GM19099 (cell line): Measurements from ENCODE around the gene STX16.

ENCODE experiments used
- POLR2A ChIP-seq: IDR thresholded peaks from 3 replicates; pipeline ENCODE4 v1.6.1; 2011; ENCODE audit warnings: low read depth; ENCODE audit not compliant: insufficient read length; ENCODE audit errors: extremely low read depth

Gene STX16

DNA sequence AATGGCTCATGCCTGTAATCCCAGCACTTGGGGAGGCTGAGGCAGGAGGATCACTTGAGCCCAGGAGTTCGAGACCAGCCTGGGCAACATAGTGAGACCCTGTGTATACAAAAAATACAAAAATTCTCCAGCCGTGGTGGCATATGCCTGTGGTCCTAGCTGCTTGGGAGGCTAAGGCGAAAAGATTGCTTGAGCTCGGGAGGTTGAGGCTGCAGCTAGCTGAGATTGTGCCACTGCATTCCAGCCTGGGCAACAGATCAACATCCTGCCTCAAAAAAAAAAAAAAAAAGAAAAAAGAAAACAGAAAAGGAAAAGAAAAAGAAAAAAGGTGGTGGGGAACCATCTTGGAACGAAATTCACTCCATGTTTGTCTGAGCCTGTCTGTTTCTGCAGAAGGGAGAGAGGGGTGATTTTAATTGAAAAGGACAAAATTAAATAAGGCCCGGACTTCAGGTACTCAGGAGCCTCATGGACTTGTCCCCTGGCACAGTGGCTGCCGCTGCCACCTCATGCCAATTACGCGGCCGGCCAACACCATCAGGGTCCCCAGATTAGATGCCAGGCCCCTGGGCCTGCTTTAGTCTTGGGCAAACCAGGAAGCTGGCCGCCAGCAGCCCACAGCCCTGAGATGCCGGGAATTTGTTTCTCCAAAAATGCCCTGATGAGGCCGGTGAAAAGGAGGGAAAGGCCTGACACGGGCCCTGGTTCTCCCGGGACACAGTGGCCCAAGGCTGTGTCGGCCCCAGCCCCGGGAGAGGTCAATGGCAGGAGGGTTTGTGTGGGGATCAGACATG is 37.8 kb upstream of the STX16 start:
- no peak for TF ChIP-seq POLR2A

DNA sequence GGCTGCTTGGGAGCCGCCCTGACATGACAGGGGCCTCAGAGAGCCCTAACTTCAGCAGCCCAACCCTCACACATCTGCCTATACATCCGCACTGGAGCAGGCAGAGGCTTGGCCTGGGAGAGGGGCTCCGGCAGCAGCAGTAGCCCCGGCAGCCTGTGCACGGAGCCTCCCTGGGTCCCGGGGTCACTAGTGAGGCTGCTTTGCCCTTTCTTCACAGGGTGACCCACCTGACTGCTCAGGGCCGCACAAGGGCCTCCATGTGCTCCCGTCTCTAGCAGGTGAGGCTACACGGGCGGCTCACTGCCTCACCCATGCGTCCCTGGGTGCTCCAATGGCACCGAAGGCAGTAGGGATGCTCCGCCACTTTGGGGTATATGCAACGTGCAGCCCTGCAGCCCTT is 36.7 kb upstream of the STX16 start:
- TF ChIP-seq POLR2A: no peak

DNA sequence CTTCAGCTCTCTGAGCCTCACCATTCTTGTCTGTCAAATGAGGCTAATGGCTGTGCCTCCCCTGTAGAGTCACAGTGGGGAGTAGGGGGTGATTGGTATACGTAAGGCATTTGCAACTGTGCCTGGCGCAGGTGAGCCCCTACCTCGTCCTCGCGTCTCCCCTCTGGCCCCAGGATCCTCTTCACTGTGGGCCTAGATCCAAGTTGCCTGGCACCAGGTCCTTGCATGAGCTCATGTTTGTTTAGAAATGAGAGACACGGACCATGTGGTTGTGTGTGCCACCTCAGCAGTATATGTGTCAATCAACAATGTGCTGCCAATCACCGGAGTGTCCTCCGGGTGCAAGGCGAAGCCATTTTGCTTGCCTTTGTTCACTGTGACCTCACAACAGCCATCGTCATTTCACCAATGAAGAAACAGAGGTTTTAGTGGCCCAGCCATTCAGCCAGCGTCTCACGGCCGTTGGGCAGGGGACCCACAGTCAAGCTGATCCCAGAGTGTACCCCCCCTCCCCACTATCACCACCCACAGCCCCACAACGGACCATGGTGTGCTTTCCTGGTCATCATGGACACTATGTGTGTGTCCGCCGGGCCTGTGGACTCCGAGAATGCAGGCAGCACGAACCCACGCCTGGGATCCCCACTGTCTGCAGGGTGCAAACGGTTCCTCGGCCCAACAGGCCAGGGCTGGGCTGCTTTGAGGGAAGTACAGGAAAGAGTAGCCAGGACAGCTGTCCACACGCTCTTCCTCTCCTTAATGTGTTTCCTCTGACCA is 35.9 kb upstream of the STX16 start:
- no peak for TF ChIP-seq POLR2A

DNA sequence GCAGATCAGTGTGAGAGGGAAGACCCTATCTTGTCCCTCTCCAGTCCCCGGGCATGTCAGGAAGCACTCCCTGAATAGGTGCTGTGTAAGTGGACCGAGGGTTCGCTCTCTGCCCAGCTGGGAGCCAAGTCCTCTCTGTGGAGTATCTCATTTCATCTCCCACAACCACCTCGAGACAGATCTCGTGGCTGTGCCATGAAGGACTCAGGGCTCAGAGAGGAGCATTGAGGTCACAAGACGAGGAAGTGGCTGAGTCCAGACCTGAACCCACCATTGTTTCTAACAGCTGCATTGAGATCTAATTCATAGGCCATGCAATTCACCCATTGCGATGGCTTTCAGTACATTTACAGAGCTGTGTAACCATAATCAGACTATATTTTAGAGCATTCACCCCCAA is 34.7 kb upstream of the STX16 start:
- no peak for TF ChIP-seq POLR2A

DNA sequence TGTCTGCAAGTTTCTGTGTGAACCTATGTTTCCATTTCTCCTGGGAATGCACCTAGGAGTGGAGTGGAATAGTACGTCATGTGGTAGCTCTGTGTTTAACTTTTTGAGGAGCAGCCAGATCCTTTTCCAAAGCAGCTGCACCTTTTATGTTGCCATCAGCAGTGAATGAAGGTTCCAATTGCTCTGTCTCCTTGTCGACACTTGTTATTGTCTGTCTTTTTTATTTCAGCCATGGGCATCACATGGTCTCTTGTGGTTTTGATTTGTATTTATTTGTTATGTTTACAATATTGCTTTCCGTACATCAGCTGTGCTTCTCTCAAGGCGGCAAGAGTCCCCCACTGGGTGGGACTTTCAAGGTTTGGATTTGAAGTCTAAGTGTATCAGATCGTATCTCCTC is 33.9 kb upstream of the STX16 start:
- no peak for TF ChIP-seq POLR2A

DNA sequence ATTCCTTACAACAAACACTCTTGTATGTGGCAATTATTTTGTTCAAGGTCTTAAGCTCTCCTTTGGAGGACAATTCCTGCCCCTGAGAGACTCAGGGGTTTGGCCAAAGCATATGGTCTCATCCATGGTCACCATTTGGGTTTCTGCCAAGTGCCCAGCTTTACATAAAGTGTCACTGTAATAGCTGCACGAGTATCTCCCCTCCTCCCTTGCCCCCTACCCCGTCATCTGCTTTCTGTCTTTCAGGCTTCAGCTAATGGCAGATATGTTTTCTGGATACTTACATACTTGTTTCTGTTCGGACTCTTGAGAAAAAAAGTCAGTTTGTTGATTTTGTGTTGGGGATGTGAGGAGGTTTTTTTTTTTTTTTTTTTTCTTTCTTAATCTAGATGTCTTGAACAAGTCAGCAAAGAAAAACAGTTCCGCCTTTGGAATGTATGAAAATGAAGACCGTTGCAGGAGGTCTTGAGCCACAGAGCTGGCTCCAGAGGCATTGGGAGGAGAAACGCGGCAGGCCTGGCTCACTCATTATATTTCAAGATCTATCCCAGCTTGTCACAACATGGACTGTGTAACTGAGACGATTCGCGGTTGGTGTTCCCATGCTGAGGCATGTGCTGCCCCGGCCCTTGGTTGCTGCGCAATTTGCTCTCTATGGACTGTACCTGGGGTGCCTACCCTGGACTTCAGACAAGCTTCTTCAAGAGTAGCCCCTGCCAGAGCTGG is 32.6 kb upstream of the STX16 start:
- TF ChIP-seq POLR2A: no peak

DNA sequence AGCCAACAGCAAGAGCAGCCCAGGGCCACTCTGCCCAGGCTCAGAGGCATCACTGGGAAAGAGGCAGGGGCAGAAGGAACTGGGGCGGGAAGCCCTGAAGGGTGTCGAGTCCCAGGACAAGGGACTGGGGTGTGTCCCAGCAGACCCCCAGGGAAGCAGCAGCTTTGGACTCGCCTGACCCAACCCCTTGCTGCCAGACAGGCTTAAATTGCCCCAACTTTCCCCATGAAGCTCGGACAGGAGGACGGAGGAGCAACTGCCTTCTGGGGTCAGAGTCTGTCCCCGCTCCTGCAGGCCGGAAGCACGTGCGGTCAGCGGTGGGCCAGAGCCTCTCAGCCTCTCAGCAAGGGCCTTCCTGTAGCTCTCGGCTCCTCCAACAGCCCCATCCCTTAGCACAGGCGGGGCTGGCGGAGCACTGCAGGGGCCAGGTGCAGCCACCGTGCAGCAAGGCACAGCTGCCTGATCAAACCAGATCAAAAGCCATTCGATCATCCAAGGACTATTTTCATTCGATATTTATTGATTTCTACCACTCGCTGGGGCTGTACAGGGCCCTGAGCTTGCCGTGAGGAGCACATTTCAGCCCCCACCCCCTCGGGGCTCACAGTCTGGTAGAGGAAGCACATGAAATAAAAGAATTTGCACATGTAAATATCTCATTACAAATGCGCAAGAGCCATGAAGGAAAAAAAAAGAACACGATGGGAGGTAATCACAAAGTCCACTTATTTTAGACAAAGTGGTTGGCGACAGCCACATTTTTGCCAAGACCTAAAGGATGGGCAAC is 31.8 kb upstream of the STX16 start:
- TF ChIP-seq POLR2A: no peak

DNA sequence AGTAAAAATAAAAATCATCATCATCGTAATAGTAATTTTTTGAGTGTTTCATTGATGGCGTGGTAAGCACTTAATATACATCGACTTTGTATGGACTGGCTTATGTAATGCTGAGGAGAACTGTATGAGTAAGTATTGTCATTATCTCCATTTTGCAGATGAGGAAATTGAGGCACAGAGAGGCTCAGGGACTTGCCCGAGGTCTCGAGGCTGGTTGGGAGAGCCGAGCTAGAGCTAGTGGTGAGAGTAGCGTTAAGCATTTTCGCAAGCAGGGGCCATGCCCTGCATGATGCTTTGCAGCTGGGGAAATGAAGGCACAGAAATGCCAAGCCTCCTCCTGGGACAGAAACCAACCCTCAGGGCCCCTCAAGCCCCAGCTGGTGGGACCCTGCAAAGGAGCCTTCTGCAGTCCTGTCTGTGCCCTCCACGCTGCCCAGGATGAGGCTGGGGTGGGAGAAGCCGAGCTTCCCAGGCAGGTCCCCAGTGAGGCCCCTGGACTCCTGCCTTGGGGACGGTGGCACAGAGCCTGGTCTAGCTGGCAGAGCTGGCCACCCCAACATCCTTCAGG is 31.1 kb upstream of the STX16 start:
- TF ChIP-seq POLR2A: no peak

DNA sequence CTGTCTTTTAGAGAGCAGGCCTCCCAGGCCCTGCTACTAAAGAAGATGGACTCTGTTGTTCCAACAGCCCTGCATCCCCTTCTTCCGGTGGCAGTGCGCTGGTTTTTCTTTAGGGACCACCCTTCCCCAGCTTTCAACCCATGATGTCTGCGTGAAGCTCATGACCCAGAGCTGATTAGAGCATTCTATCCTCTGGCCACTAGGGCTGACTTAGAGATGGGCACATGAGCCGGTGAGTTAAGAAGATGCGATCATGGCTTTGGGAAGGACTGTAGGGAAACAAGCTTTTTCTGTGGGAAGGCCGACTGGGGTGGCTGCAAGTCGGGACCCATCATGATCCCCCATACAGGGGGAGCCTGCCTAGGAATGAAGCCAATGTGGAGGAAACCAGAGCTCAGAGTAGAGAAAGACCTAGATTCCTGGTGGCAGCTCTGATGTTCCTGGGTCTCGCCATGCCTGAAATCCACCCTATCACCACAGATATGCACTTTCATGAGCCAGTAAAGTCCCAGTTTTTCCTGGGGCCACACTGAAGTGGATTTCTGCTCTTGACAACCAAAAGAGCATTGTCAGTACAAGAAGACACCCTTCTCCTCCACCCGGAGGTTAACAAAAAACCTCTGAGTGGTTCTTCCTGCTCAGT is 29.1 kb upstream of the STX16 start:
- TF ChIP-seq POLR2A: no peak

DNA sequence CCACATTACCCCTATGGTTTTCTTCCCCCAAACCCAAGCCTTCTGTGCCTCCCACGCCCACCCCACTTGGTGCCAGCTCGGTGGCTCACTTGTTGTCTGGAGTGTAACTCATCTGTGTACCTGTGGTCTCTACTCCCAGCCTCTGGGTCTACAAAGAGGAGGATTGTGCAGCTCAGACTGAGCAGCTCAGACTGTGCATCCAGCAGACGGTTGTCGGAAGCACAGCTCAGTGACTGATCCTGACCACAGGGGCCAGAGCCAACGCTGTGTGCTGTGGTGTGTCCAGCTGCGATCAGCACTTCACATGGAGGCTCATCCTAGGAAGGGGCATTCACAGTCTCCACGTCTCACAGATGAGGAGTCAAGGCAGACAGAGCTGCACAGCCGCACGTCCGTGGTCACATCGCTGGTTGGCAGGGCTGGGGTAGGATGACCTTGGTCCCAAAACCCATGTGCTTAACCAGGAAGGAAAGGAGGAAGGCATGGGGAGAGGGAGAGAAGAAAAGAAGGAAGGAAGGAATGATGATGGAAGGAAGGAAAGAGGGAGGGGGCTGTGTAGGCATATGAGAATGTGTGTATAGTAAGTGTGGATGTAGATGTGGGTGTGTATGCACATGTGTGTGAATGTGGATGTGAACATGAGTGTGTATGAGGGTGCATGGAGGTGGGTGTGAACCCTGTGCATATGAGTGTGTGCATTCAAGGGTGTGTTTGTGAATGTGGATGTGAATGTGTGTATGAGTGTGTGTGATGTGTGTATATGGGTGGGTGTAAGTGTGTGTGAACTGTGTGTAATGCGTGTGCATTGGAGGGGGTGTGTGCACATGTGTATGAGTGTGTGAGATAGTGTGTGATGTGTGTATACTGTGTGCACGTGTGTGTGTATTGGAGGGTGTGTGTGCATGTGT is 28.2 kb upstream of the STX16 start:
- no peak for TF ChIP-seq POLR2A

DNA sequence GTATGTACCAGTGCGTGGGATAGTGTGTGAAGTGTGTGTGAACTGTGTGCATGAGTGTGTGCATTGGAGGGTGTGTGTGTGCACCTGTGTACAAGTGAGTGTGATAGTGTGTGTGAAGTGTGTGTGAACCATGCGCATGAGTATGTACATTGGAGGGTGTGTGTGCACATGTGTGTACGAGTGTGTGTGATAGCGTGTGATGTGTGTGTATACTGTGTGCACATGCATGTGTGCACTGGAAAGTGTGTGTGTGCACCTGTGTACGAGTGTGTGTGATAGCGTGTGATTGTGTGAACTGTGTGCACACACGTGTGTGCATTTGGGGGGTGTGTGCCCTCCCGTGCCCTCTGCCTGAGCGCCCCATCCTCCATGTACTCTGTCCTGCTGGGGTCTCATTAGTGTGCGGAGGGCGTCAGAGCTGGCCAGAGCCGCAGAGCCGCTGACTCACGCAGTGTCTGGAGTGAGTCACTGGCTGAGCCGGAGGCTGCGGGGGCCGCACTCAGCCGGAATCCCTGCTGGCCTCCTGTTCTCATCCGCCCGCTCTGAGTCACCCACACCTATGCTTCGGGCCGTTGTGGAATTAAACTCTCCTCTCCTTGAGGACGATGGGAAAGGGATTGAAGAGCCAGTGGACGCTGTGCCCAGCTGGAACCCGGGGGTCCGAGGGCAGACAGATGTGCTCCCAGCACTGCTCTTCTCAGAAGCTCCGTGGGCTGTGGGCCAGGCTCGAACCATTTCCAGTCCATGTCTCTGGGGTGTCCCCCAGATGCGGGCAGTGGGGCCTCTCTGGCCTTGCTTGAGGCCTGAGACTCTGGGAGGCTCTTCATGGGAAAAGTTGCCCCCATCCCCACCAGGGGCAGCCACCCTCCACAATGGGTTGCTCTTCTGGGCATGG is 27.3 kb upstream of the STX16 start:
- no peak for TF ChIP-seq POLR2A

DNA sequence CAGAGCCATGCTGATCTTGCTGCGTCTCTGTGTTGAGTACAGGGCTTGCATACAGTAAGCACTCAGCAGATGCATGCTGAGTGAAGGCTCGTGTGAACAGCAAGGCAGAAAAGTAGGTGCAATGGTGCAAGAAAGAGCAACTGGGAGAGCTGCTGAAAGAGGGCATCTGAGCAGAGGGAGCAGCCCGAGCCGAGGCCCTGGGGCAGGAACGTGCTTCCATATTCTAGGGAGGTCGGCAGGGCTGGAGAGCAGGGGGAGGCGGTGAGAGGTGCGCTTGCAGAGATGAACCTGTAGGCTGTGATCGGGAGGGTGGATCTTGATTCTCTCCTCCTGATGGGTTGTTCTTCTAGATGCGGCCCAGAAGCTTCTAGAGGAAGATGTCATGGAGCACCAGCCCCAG is 26.4 kb upstream of the STX16 start:
- no peak for TF ChIP-seq POLR2A
